Hematopoietic multipotent progenitor cell treated with erythropoietin and hydrocortisone succinate and interleukin-3 and kit ligand, for 6 days (in vitro differentiated cells): ENCODE data around the gene GNB3.
A peak's percentile ranks its signal among the peaks of the same experiment; 100 is the strongest.

Experiments used
- DNase-seq: peaks from one replicate; pipeline ENCODE4 v3.0.0-alpha.2; 2015

The GNB3 gene

DNA sequence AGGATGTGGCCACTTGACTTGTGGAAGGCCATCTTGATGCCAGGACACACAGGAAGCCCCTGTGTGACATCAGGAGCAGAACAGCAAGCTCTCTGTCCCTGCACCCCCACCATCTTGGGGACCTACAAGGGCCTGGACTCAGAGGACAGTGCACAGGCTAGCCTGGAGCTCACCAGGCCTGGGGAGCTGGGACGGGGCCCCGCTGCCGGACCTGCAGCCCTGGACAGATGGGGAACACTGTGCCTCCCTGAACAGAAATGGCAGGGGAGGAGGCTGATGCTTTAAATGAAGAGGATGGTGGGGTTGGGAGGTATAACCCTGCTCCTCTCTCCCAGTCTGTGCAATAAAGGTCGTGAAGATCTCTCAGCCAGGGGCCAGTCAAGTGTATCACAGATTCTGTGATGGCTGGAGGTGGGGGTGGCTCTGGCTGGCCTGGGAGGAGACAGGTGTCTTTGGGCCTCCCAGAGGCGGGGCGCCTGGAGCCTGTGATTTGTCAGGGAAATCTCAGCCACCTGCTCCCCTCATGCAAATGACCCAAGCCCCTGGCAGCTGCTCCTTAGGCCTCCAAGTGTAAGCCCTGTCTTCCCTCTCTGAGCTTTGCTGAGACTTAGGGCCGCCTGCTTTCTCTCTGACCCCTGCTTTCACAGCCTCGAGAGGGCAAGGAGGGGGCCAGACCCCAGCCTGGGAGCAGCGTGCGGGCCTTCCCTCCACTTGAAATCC is 1.1 kb upstream of the GNB3 start:
- no peak for DNase-seq

GRCh38 chr12:6840330-6840729 is 395 bp upstream of the GNB3 start:
- peak; percentile 33 for DNase-seq

DNA sequence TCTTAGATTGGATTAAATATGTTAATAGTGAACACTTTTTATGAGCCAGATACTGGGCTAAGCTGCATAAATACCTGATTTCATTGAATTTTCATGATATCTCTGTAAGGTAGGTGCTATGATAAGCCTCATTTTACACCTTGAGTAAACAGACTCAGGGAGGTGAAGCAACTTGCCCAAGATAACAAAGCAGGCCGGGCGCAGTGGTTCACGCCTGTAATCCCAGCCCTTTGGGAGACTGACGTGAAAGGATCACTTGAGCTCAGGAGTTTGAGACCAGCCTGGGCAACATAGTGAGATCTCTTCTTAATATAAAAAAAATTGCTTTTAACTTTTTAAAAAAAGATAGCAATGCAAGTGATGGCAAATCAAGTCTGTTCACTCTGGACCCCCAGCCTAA is 1.4 kb downstream of the GNB3 start:
- DNase-seq, result no peak

GRCh38 chr12:6843118-6843902 is 2.6 kb downstream of the GNB3 start:
- DNase-seq, result peak; percentile 65

DNA sequence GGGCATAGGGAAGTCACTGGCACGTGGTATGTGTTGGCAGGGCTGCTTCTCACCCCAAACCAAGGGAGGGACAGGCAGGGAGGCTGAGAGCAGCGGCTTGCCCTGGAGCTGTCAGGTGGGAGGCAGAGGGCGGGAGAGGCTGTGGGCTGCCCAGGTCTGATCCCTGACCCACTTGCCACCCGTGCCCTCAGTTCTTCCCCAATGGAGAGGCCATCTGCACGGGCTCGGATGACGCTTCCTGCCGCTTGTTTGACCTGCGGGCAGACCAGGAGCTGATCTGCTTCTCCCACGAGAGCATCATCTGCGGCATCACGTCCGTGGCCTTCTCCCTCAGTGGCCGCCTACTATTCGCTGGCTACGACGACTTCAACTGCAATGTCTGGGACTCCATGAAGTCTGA is 4.7 kb downstream of the GNB3 start:
- no peak for DNase-seq

GRCh38 chr12:6846316-6846869 is 5.7 kb downstream of the GNB3 start:
- no peak for DNase-seq

- no peak for DNase-seq
These were observed 7.0 kb downstream of the GNB3 start for GRCh38 chr12:6847676-6848075.

GRCh38 chr12:6849427-6849826 is 8.7 kb downstream of the GNB3 start:
- DNase-seq, result no peak

GRCh38 chr12:6849976-6850560 is 9.3 kb downstream of the GNB3 start:
- no peak for DNase-seq

DNA sequence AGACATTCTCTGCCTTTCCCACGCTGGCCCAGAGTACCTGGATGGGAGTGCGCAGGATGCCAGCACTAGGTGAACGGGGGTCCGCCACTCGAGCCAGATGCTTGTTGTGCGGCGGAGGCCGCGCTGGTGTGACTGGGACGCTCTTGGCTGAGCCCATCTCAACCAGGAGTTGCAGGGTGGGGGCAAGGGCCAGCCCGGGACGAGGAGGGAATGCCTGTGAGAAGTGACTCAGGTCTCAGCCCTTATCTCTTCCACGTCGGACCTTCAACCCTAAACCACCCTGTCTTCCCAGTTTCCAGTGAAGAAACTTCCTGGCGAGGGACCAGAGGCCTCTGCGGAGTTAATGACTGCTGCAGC is 10.0 kb downstream of the GNB3 start:
- DNase-seq, result no peak

DNA sequence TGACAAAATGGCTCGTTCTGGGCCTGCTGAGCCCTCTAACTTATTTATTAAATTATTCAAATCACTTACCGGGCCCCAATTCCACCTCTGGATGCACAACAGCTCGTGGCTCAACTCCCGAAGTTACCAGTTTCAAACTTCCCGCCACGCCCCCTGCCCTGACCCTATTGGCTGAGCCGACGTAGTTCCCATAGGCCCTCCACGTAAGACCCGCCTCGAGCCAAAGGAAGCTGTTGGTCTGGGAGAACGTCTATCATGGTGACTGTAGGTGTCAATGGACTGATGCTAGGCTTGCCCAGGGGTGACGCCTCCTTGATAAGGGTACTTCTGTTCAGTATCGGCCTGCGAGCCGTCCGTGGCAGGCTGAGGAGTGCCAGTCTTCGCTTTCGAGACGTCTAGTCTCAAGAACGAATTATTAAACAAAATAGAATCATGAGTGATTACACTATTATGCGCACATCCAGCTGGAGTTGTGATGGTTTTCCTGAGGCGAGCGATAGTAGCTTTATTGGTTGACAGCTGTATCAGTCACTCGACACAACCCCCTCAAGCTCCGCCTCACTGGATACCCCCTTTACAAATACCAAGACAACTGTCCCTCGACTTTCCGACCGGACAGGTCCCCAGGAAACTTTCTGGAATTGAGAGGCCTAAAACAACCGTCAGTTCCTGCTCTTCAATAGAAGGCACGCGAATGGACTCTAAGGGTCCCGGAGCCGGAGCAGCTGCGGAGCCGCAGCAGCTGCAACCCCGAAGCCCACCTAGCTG is 10.6 kb downstream of the GNB3 start, which contains the start of gene CDCA3:
Gene CDCA3 (minus strand): TSS at position 134 of the 768 bp plus-strand sequence. CDS start 334 bp downstream, outside the sequence.
- peak; percentile 100 for DNase-seq

DNA sequence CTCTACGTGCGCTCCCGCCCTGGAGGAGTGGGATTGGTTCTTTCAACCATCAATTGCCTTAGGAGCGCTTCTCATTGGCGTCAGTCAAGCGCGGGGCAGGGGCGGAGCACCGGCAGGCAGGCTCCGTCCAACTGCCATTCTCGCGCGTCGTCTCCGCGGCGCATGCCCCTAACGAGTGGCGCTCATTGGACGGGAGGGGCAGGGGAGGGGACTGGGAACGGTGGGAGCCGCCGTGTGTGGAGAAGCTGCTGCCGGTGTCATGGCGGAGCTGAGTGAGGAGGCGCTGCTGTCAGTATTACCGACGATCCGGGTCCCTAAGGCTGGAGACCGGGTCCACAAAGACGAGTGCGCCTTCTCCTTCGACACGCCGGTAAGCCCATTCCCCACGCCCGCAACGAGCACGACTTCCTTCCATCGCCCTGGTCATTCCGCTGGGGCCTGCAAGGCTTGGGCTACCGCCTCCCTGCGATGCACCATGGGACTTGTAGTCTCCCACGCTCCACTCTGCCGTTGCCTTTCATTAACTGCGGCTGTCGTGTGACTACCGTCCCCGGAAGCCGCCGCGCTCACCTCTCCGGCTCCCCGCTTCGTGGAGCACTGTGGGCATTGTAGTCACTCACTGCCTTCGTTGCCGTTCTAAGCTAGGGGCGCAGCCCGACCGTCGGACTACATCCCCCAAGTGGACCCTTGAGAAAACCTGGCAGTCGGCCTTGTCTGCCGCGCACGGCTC is 11.4 kb downstream of the GNB3 start, which contains the start of gene USP5:
Gene USP5 (plus strand): TSS at position 230 of the 730 bp plus-strand sequence. CDS start 30 bp downstream, at position 260.
- DNase-seq, result peak; percentile 100

DNA sequence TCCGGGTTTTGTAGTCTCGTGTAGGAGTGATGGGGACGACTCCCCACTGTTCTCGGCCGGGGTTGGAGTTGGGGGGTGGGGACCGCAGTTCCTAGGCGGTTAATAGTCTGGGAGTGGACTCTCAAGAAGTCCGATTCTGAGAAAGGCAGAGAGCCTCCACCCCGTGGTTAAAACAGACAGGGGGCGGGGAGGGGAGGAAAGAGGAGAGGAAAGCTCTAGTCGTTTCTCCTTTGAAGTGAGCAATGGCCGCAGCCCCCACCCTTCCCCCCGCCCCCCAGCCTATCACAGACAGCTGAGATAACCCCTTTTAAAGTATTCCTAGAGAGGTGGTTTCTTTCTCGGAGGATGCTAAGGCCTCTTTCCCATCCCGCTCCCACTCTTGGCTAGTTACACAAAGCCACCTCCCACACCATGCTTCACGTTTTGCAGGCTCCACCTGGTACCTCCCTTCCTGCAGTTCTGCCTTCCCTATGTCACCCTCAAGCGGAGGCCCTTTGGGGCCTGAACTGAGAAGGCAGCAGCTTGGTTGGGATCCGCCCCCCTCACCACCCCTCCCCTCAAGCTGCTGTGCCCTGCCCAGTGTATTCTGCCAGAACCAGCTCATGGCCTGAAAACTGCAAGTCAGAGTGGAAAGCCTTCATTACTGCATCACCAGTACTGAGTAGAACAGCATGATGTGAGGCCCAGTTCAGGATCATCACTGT is 12.1 kb downstream of the GNB3 start:
- DNase-seq, result peak; percentile 86

GRCh38 chr12:6853626-6854025 is 12.9 kb downstream of the GNB3 start:
- no peak for DNase-seq

DNA sequence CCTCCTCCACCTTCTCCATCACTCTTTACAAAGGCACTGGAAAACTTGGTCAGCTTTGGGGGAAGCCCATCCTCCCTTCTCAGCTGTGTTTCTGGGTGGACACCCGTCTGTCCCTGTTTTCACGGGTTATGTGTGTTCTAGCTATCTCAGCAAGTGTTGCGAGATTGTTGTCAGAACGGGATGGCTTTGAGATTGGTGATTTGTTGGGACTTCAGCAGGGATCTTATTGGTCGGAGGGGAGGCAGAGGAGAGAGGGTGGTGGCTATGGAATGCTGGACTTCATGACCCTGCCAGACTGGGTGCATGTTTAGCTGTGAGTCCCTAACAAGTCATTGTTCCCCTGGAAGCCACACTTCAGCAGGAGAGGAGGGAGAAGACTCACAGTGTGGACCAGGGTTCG is 13.3 kb downstream of the GNB3 start:
- no peak for DNase-seq

DNA sequence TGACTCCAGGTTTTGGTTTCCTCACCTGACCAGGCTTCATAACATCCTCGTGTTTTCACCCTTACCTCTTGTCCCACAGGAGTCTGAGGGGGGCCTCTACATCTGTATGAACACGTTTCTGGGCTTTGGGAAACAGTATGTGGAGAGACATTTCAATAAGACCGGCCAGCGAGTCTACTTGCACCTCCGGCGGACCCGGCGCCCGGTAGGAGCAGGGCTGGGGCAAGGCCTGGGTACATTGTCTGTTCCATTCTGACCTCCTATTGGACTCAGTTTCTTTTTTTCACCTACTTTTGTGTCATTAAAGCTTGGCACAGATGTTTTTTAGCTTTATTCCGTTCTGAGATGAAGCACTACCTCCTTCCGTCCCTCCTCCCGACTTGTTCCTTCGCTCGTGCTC is 14.6 kb downstream of the GNB3 start:
- no peak for DNase-seq

GRCh38 chr12:6858799-6859198 is 18.1 kb downstream of the GNB3 start:
- DNase-seq, result no peak

- no peak for DNase-seq
These were observed 19.4 kb downstream of the GNB3 start for GRCh38 chr12:6860116-6860515.

DNA sequence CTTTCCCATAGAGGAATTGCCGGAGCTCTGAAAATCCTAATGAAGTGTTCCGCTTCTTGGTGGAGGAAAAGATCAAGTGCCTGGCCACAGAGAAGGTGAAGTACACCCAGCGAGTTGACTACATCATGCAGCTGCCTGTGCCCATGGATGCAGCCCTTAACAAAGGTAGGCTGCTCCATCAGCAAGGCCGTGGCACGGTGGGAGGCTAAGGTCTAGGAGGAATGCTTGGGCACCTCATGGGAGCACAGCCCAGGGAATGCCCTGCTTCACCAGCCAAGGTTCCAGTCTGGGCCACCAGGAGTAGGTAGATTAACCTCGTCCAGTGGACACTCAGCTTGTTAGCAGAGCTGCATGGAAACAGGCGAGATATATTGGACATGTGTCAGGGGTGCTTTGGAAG is 20.2 kb downstream of the GNB3 start:
- DNase-seq, result no peak

DNA sequence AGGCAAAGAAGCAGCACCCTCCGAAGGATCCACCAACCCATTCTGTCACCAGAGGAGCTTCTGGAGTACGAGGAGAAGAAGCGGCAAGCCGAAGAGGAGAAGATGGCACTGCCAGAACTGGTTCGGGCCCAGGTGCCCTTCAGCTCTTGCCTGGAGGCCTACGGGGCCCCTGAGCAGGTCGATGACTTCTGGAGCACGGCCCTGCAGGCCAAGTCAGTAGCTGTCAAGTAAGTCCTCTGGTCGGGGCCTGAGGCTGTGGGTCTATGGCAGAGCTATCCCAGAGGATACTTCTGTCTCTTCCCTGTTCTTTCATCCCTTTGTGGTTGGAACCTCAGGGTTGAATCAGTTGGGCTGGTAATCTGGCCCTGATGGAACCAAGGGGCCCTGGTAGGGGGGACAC is 20.7 kb downstream of the GNB3 start:
- DNase-seq, result no peak

DNA sequence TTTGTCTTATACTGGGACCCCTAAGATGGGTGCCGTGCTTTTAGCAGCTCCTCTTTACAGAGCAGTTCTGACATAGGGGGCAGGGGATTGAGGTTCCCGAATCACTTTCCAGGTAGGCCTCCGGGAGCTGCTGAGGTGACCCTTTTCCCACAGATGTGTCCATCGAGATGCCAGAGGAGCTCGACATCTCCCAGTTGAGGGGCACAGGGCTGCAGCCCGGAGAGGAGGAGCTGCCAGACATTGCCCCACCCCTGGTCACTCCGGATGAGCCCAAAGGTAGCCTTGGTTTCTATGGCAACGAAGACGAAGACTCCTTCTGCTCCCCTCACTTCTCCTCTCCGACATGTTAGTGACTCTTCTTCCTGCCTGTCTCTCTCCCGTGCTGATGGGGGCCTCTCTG is 22.3 kb downstream of the GNB3 start:
- no peak for DNase-seq
